Limb (tissue), 2 donors: Measurements from ENCODE around the gene CSNK1E.

Source experiments
- DNase-seq, 2 donors: peaks; one replicate each; pipeline ENCODE4 v3.0.0-alpha.2; 2016; ENCODE audit errors: extremely low spot score in 2 of 2

CSNK1E gene

GRCh38 chr22:38308791-38309498 is 8.3 kb downstream of the CSNK1E start:
- DNase-seq: no peak

- peak in 1 of 2 donors; percentile 17 for DNase-seq
These were observed 11.5 kb downstream of the CSNK1E start for GRCh38 chr22:38305471-38306448.

- no peak for DNase-seq
These were observed 12.7 kb downstream of the CSNK1E start for GRCh38 chr22:38304526-38304925.

- DNase-seq: no peak
These were observed 13.3 kb downstream of the CSNK1E start for GRCh38 chr22:38303974-38304373.

- DNase-seq: no peak
These were observed 14.3 kb downstream of the CSNK1E start for GRCh38 chr22:38302906-38303305.

GRCh38 chr22:38300946-38301345 is 16.3 kb downstream of the CSNK1E start:
- no peak for DNase-seq

GRCh38 chr22:38300197-38300945 is 16.9 kb downstream of the CSNK1E start:
- DNase-seq: no peak

- DNase-seq: no peak
These were observed 17.5 kb downstream of the CSNK1E start for GRCh38 chr22:38299770-38300102.

- DNase-seq: no peak
These were observed 18.8 kb downstream of the CSNK1E start for GRCh38 chr22:38298312-38299005.

GRCh38 chr22:38296372-38296771 is 20.9 kb downstream of the CSNK1E start:
- no peak for DNase-seq

- DNase-seq: no peak
These were observed 21.4 kb downstream of the CSNK1E start for GRCh38 chr22:38295863-38296262.

- DNase-seq: no peak
These were observed 21.9 kb downstream of the CSNK1E start for GRCh38 chr22:38295339-38295738.

GRCh38 chr22:38294193-38294592 is 23.0 kb downstream of the CSNK1E start:
- DNase-seq: no peak

- no peak for DNase-seq
These were observed 24.5 kb downstream of the CSNK1E start for GRCh38 chr22:38292694-38293093.

GRCh38 chr22:38291201-38291777 is 25.9 kb downstream of the CSNK1E start:
- DNase-seq: no peak

- no peak for DNase-seq
These were observed 26.9 kb downstream of the CSNK1E start for GRCh38 chr22:38290347-38290746.

GRCh38 chr22:38289583-38290082 is 27.6 kb downstream of the CSNK1E start:
- DNase-seq: no peak

- no peak for DNase-seq
These were observed 30.1 kb downstream of the CSNK1E start for GRCh38 chr22:38286915-38287669.

- DNase-seq: no peak
These were observed 32.2 kb downstream of the CSNK1E start for GRCh38 chr22:38285018-38285417.

- DNase-seq: peak in 1 of 2 donors; percentile 29
These were observed 33.2 kb downstream of the CSNK1E start for GRCh38 chr22:38284042-38284402.
